Measurements from ENCODE around the gene RTBDN. TPM values are rescaled to one million over a fixed set of nuclear protein-coding genes. Genes with fewer than 3 reads are reported as not detected.

Gene RTBDN
- total and polyA plus RNA-seq, 2 of the 8 experiments (the other 6 are each of a cell fraction or from before 2014, with no cell fraction given) = 4.0 to 4.8 TPM

DNA sequence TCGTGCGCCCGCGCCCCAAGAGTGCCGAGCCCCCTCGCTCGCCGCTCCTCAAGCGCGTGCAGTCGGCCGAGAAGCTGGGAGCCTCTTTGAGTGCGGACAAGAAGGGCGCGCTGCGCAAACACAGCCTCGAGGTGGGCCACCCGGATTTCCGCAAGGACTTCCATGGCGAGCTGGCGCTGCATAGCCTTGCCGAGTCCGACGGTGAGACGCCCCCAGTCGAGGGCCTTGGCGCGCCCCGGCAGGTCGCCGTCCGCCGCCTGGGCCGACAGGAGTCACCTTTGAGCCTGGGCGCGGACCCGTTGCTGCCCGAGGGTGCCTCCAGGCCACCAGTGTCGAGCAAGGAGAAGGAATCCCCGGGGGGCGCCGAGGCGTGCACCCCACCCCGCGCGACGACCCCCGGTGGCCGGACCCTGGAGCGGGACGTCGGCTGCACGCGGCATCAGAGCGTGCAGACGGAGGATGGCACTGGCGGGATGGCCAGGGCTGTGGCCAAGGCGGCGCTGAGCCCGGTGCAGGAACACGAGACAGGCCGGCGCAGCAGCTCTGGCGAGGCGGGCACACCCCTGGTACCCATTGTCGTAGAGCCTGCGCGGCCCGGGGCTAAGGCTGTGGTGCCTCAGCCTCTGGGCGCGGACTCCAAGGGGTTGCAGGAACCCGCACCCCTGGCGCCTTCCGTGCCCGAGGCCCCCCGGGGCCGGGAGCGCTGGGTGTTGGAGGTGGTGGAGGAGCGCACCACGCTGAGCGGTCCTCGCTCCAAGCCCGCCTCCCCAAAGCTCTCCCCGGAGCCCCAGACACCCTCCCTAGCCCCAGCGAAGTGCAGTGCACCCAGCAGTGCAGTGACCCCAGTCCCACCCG lies 39.7 kb upstream of the RTBDN start:
- Histone ChIP-seq H3K14ac (ENCODE audit: insufficient read length) (no peak overlapping the region), H2BK15ac (ENCODE audit: low read length) (no peak overlapping the region), H2BK20ac (ENCODE audit: low read length) (no peak overlapping the region), H3K36me3 (ENCODE audit: control insufficient read depth in 2 of 4, insufficient read depth in 4 of 4, low read length in 3 of 4) (peaks cover 2 to 29% (median 15%) of the 10 kb centered on the region in 4 experiments), H3K27ac (ENCODE audit: low read depth, low read length) (no peak overlapping the region), H3K79me2 (ENCODE audit: control insufficient read depth in 1 of 2, insufficient read depth in 2 of 2, low read length in 2 of 2) (no peaks in the 10 kb centered on the region), H3K4me1 (replicated peaks in 1 of 4; ENCODE audit: control insufficient read depth in 3 of 4, insufficient read depth in 4 of 4, low read length in 3 of 4) (no peaks in the 10 kb centered on the region), H3K9me3 (ENCODE audit: insufficient read depth in 2 of 2, low read depth in 1 of 2, low read length in 1 of 2) (peaks cover 0 to 5% of the 10 kb centered on the region in 2 experiments; a peak in 1 of 4 replicates), H2AK5ac (ENCODE audit: low read depth, low read length) (no peak overlapping the region), H2BK5ac (ENCODE audit: low read depth, low read length) (no peak overlapping the region), H2BK12ac (ENCODE audit: low read depth, low read length) (no peak overlapping the region), H3K18ac (ENCODE audit: extremely low read depth, low read length) (no peak overlapping the region), H3K23me2 (ENCODE audit: low read depth, low read length) (no peaks in the 10 kb centered on the region), H2AFZ (ENCODE audit: low read length) (no peak overlapping the region), H3K79me1 (ENCODE audit: low read depth, low read length) (no peaks in the 10 kb centered on the region), H3K9ac (replicated peaks in 1 of 4; ENCODE audit: extremely low read depth in 1 of 4, low read depth in 3 of 4, low read length in 3 of 4) (no peak overlapping the region), H2BK120ac (replicated peaks; ENCODE audit: low read depth, low read length) (no peak overlapping the region), H4K8ac (ENCODE audit: extremely low read depth, insufficient read depth, low read length) (no peak overlapping the region), H3K56ac (replicated peaks; ENCODE audit: insufficient read length, low read depth, low read length) (no peak overlapping the region), H4K5ac (ENCODE audit: insufficient read length, low read depth, low read length) (no peak overlapping the region), H3K27me3 (replicated peaks in 1 of 4; ENCODE audit: control insufficient read depth in 3 of 4, extremely low read depth in 1 of 4, insufficient read depth in 3 of 4, low read length in 3 of 4) (no peaks in the 10 kb centered on the region), H3K4me3 (ENCODE audit: extremely low read depth in 1 of 4, insufficient read depth in 2 of 4, low read depth in 3 of 4, low read length in 4 of 4) (no peak overlapping the region), H4K91ac (replicated peaks; ENCODE audit: insufficient read length, low read length) (no peak overlapping the region), H3K4me2 (ENCODE audit: insufficient read depth in 1 of 2, low read depth in 2 of 2, low read length in 2 of 2) (no peak overlapping the region), H3K23ac (ENCODE audit: insufficient read length) (no peak overlapping the region), H4K20me1 (replicated peaks in 1 of 2; ENCODE audit: control insufficient read depth in 1 of 2, insufficient read depth in 2 of 2, low read length in 2 of 2) (peaks cover 0 to 2% of the 10 kb centered on the region in 2 experiments), H3K4ac (replicated peaks; ENCODE audit: insufficient read length, low read depth, low read length) (no peak overlapping the region)
- no peak for FAIRE-seq
- ChIA-PET POLR2A (ENCODE audit: partially characterized antibody) (interaction anchor here (0.7 to 2.4 kb wide), 14 partner anchors 11 to 122 kb away, joined by 3 to 16 read pairs (median 4); partner anchors contain the start of genes FARSA, GCDH, RAD23A and SYCE2), CTCF (ENCODE audit: partially characterized antibody) (interaction anchor here (1.0 to 1.4 kb wide), 6 partner anchors 9 to 116 kb away, joined by 3 to 6 read pairs (median 4); partner anchors contain the start of gene GCDH)
- no peak for DNase-seq (ENCODE audit: low read depth in 1 of 2, low spot score in 2 of 2)
- 95% methylated on average over 80 of the region's 86 CpGs; no CpG with 5 or more reads in 1 of the 2 experiments for WGBS, 2 experiments (ENCODE audit: extremely low coverage in 1 of 2, insufficient coverage in 1 of 2, insufficient read length in 1 of 2, insufficient replicate concordance in 2 of 2, low coverage in 1 of 2, low lambda C conversion rate in 2 of 2, missing lambda C conversion rate in 1 of 2)
- TF ChIP-seq CTBP2 (IDR thresholded peaks at IDR 0.05; ENCODE audit: borderline replicate concordance, insufficient read depth, insufficient read length, low read length) = no peak
- no peak for TF ChIP-seq RAD21 (IDR thresholded peaks at IDR 0.05 in 1 of 2, conservative IDR thresholded peaks at IDR 0.05 in 1 of 2; ENCODE audit: low read depth in 2 of 2, low read length in 2 of 2)
- TF ChIP-seq RBBP5 (IDR thresholded peaks at IDR 0.05; ENCODE audit: borderline replicate concordance, low read depth, low read length) = no peak
- TF ChIP-seq JUND (IDR thresholded peaks at IDR 0.05; ENCODE audit: low read length) = no peak
- no peak for TF ChIP-seq CBX5 (IDR thresholded peaks at IDR 0.05; ENCODE audit: low read depth, low read length)
- no peak for TF ChIP-seq YY1 (IDR thresholded peaks at IDR 0.05; ENCODE audit: low read depth, low read length)
- TF ChIP-seq NANOG (IDR thresholded peaks at IDR 0.05; ENCODE audit: insufficient read depth, low read depth, low read length, poor library complexity, severe bottlenecking) = no peak
- no peak for TF ChIP-seq FOSL1 (IDR thresholded peaks at IDR 0.05; ENCODE audit: insufficient read depth, low read depth, low read length)
- no peak for TF ChIP-seq SUZ12 (IDR thresholded peaks at IDR 0.05; ENCODE audit: low read length)
- TF ChIP-seq, protein P1, sequence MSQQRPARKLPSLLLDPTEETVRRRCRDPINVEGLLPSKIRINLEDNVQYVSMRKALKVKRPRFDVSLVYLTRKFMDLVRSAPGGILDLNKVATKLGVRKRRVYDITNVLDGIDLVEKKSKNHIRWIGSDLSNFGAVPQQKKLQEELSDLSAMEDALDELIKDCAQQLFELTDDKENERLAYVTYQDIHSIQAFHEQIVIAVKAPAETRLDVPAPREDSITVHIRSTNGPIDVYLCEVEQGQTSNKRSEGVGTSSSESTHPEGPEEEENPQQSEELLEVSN (IDR thresholded peaks at IDR 0.05) = no peak

All from H1 (cell line).